Endothelial cell of umbilical vein (primary cell): Measurements from ENCODE around the gene MEGF11. TPM values are rescaled to one million over a fixed set of nuclear protein-coding genes. Genes with fewer than 3 reads are reported as not detected.

Experiments used
- BruUV-seq: library from RNA; stranded (reverse); fragments of 400-500 nt; replicated peaks from 2 replicates; lab custom pipeline; 2021; lab: Mats Ljungman, UMichigan
- CTCF ChIA-PET: fragments of 300-600, 350-600 bp; sonication (Branson Sonifier 250); formaldehyde crosslinking; loops from one replicate; lab custom pipeline; 2021; ENCODE audit warnings: antibody characterized with exemption, inconsistent platforms; lab: Charles Lee
- POLR2A ChIA-PET: fragments of 300-600, 350-600 bp; sonication (Branson Sonifier 250); formaldehyde crosslinking; loops from one replicate; lab custom pipeline; 2021; ENCODE audit warnings: antibody characterized with exemption, inconsistent platforms; lab: Charles Lee
- DNase-seq: peaks from one replicate; pipeline ENCODE4 v3.0.0-alpha.2; 2011; ENCODE audit warnings: low read depth, low spot score
- FAIRE-seq: peaks from 2 replicates; lab custom pipeline; 2011; peaks lifted over from hg19 to GRCh38; lab: Jason Lieb, UNC
- H2AFZ ChIP-seq: 2 replicates; pipeline ENCODE4 v1.6.0; 2012; ENCODE audit warnings: low read depth, low read length, control low read depth, inconsistent platforms
- H3K27ac ChIP-seq: 2 replicates; pipeline ENCODE4 v1.5.1; 2011; ENCODE audit warnings: low read depth, mild to moderate bottlenecking, control low read depth, low read length, moderate library complexity; ENCODE audit not compliant: insufficient read depth
- H3K27me3 ChIP-seq, 2 experiments: 2 replicates each; pipeline versions ENCODE4 v1.6.0 to v1.6.1; 2011; ENCODE audit warnings: low read length in 2 of 2, mixed read lengths in 1 of 2; ENCODE audit not compliant: control insufficient read depth in 2 of 2, insufficient read depth in 2 of 2
- H3K36me3 ChIP-seq, 2 experiments: 2 replicates in 1 of 2; 3 replicates in 1 of 2; pipeline ENCODE4 v1.5.1; 2011; ENCODE audit warnings: low read length in 2 of 2, mild to moderate bottlenecking in 1 of 2, moderate library complexity in 1 of 2; ENCODE audit not compliant: control insufficient read depth in 2 of 2, insufficient read depth in 2 of 2; ENCODE audit errors: extremely low read depth in 1 of 2
- H3K4me1 ChIP-seq: 3 replicates; pipeline ENCODE4 v1.5.1; 2011; ENCODE audit warnings: mild to moderate bottlenecking, low read length; ENCODE audit not compliant: control insufficient read depth, insufficient read depth; ENCODE audit errors: extremely low read depth
- H3K4me2 ChIP-seq: 2 replicates; pipeline ENCODE4 v1.6.1; 2011; ENCODE audit warnings: low read length, control low read depth, mixed read lengths; ENCODE audit not compliant: insufficient read depth
- H3K4me3 ChIP-seq, 3 experiments: fragments of 200-600 bp in 1 of 3; sonication (generic), shearing (Covaris generic) in 1 of 3; replicated peaks in 1 of 3; 2 replicates each; pipeline ENCODE4 v1.5.1; 2011 to 2016; ENCODE audit warnings: control low read depth in 3 of 3, low read length in 3 of 3, mild to moderate bottlenecking in 2 of 3, inconsistent platforms in 1 of 3, low read depth in 1 of 3, moderate library complexity in 1 of 3; ENCODE audit not compliant: insufficient read depth in 1 of 3
- H3K79me2 ChIP-seq: 2 replicates; pipeline ENCODE4 v1.6.0; 2012; ENCODE audit warnings: low read length, inconsistent platforms; ENCODE audit not compliant: control insufficient read depth, insufficient read depth
- H3K9ac ChIP-seq: replicated peaks from 2 replicates; pipeline ENCODE3; 2011; ENCODE audit warnings: low read length, control low read depth; ENCODE audit not compliant: insufficient read depth; ENCODE audit errors: extremely low read depth
- H3K9me1 ChIP-seq: replicated peaks from 3 replicates; pipeline ENCODE4 v1.6.0; 2011; ENCODE audit warnings: mild to moderate bottlenecking, low read length; ENCODE audit not compliant: control insufficient read depth, insufficient read depth; ENCODE audit errors: extremely low read depth
- H3K9me3 ChIP-seq: replicated peaks from 2 replicates; pipeline ENCODE4 v1.5.1; 2012; ENCODE audit warnings: low read length, inconsistent platforms; ENCODE audit not compliant: control insufficient read depth, insufficient read depth
- H4K20me1 ChIP-seq: replicated peaks from 2 replicates; pipeline ENCODE3; 2011; ENCODE audit warnings: mild to moderate bottlenecking, low read length; ENCODE audit not compliant: control insufficient read depth, insufficient read depth; ENCODE audit errors: extremely low read depth
- CTCF ChIP-seq, 2 donors: IDR thresholded peaks; 1 replicate in 1 of 2; 2 replicates in 1 of 2; pipeline ENCODE4 v1.5.1; 2011; ENCODE audit warnings: low read length in 2 of 2, mild to moderate bottlenecking in 2 of 2, moderate library complexity in 2 of 2, control low read depth in 1 of 2, inconsistent platforms in 1 of 2, low read depth in 1 of 2; ENCODE audit not compliant: insufficient read depth in 1 of 2; ENCODE audit errors: extremely low read depth in 1 of 2
- EZH2 ChIP-seq: IDR thresholded peaks from 2 replicates; pipeline ENCODE4 v1.6.1; 2012; ENCODE audit warnings: borderline replicate concordance, low read depth, mild to moderate bottlenecking, moderate library complexity, low read length, inconsistent platforms; ENCODE audit not compliant: severe bottlenecking
- FOS ChIP-seq: IDR thresholded peaks from 2 replicates; pipeline ENCODE4 v1.6.1; 2011; ENCODE audit warnings: mild to moderate bottlenecking, low read length, moderate library complexity, borderline replicate concordance; ENCODE audit not compliant: insufficient read depth
- GATA2 ChIP-seq: IDR thresholded peaks from 2 replicates; pipeline ENCODE4 v1.7.0; 2011; ENCODE audit warnings: low read depth, mild to moderate bottlenecking, moderate library complexity, mixed read lengths, low read length; ENCODE audit not compliant: insufficient read length, insufficient read depth
- MAX ChIP-seq: IDR thresholded peaks from 2 replicates; pipeline ENCODE4 v1.6.1; 2011; ENCODE audit not compliant: insufficient read depth, insufficient read length
- POLR2AphosphoS5 ChIP-seq: IDR thresholded peaks from 2 replicates; pipeline ENCODE4 v1.6.1; 2012; ENCODE audit warnings: low read depth, mild to moderate bottlenecking, control low read depth, low read length, moderate library complexity; ENCODE audit not compliant: insufficient read depth
- dilution Hi-C: fragments of 300-500 bp; cut with MboI; formaldehyde crosslinking; loops from one replicate; pipeline ENCODE4 v1.15.0; 2019; ENCODE audit warnings: low sequenced_read_pairs; ENCODE audit not compliant: extremely low pct_ligation_motif_present
- intact Hi-C: fragments of 100-400 bp; cut with micrococcal nuclease; formaldehyde crosslinking; loops from one replicate; pipeline ENCODE4 v1.10.0; 2022
- polyA plus RNA-seq, 4 experiments: library from polyadenylated mRNA; depleted of rRNA in 3 of 4; stranded (reverse) in 3 of 4; unstranded in 1 of 4; fragments of >200 nt; gene quantifications; 2 replicates each; pipeline versions ENCODE4 v1.2.1 to v1.2.3, GENCODE V29; 2011 to 2012; ENCODE audit warnings: missing spikeins in 1 of 4
- total RNA-seq: library from RNA; stranded (reverse); gene quantifications from 2 replicates; pipeline ENCODE4 v1.2.3, GENCODE V29; 2021

Gene MEGF11
- total and polyA plus RNA-seq, 2 donors (not counting 3 experiments of a cell fraction or from before 2014, with no cell fraction given): not detected

- CTCF ChIA-PET: interaction anchor here (1.6 kb wide), 1 partner anchor 58 kb away, joined by 3 read pairs; no protein-coding TSS in a partner anchor
- Histone ChIP-seq H3K27ac (no peak overlapping the region), H4K20me1 (no peaks in the 10 kb centered on the region), H3K4me3 (no peak overlapping the region), H3K36me3 (peaks cover 0 to 17% of the 10 kb centered on the region in 2 experiments), H3K4me1 (no peaks in the 10 kb centered on the region), H3K27me3 (no peaks in the 10 kb centered on the region), H3K9ac (no peak overlapping the region), H3K9me3 (no peaks in the 10 kb centered on the region), H3K79me2 (no peaks in the 10 kb centered on the region), H2AFZ (no peak overlapping the region), H3K4me2 (no peak overlapping the region), H3K9me1 (no peaks in the 10 kb centered on the region)
- POLR2A ChIA-PET: no interaction called here
- FAIRE-seq: no peak
- TF ChIP-seq EZH2 (no peak), POLR2AphosphoS5 (no peak), MAX (no peak), CTCF (IDR thresholded peaks at IDR 0.05; ENCODE audit: extremely low read depth in 1 of 2, insufficient read depth in 1 of 2, low read depth in 1 of 2, low read length in 2 of 2) (no peak), GATA2 (no peak), FOS (no peak)
- intact Hi-C loops: loop anchor here (10.0 kb wide), 1 partner anchor 370 kb away; no protein-coding TSS in a partner anchor
- no peak for DNase-seq
- dilution Hi-C loops: no loop called here
- no TSS peak for BruUV-seq
Measured at GRCh38 chr15:65914386-65914785, 339.2 kb downstream of the MEGF11 start.
